HCT116 (cell line): ENCODE measurements around the gene RNF152. TPM values are rescaled to one million over a fixed set of nuclear protein-coding genes. Genes with fewer than 3 reads are reported as not detected.

Source experiments
- ATAC-seq: fragments of 200-7000 bp; cut with Tn5 transposase; 2 replicates; pipeline ENCODE4 v1.9.1; 2020; ENCODE audit warnings: mild to moderate bottlenecking, moderate library complexity
- BruUV-seq: library from RNA; stranded (reverse); fragments of 400-500 nt; replicated peaks from 2 replicates; lab custom pipeline; 2021; lab: Mats Ljungman, UMichigan
- CTCF ChIA-PET: fragments of 300-600 bp; sonication (Branson Sonifier 250); formaldehyde crosslinking; loops from one replicate; lab custom pipeline; 2021; ENCODE audit warnings: antibody characterized with exemption; lab: Charles Lee
- POLR2A ChIA-PET: fragments of 300-600, 350-600 bp; sonication (Branson Sonifier 250); formaldehyde crosslinking; loops from one replicate; lab custom pipeline; 2021; ENCODE audit warnings: antibody characterized with exemption; lab: Charles Lee
- RAD21 ChIA-PET, 2 experiments: fragments of 300-600 bp; sonication (Branson Sonifier 250); formaldehyde crosslinking; loops; one replicate each; lab custom pipeline; 2023; ENCODE audit warnings: low total read pairs in 2 of 2; ENCODE audit not compliant: uncharacterized antibody in 2 of 2, unreplicated experiment in 2 of 2, low non-redundant PET in 1 of 2; lab: Charles Lee
- DNase-seq: peaks from one replicate; pipeline ENCODE4 v3.0.0-alpha.2; 2010; ENCODE audit warnings: low read depth, low spot score
- H2AFZ ChIP-seq: fragments of 200-600 bp; shearing (Covaris generic), sonication (generic); 2 replicates; pipeline ENCODE4 v1.6.1; 2017; ENCODE audit warnings: low read depth, mixed run types, mixed read lengths, antibody characterized with exemption, low read length; ENCODE audit not compliant: poor library complexity, severe bottlenecking
- H3K27ac ChIP-seq: 2 replicates; pipeline ENCODE4 v1.5.1; 2012; ENCODE audit warnings: low read depth, low read length
- H3K27me3 ChIP-seq: fragments of 200-600 bp; sonication (generic); 2 replicates; pipeline ENCODE4 v1.6.1; 2016; ENCODE audit warnings: mixed run types, low read length, mixed read lengths; ENCODE audit not compliant: insufficient read depth
- H3K36me3 ChIP-seq, 2 experiments: fragments of 200-500 bp in 1 of 2; fragments of 200-600 bp in 1 of 2; sonication (Bioruptor generic) in 1 of 2; sonication (generic) in 1 of 2; 2 replicates each; pipeline versions ENCODE4 v1.5.1 to v1.6.1; 2014 to 2016; ENCODE audit warnings: low read length in 2 of 2, inconsistent platforms in 1 of 2, mixed read lengths in 1 of 2, mixed run types in 1 of 2; ENCODE audit not compliant: insufficient read depth in 2 of 2, control insufficient read depth in 1 of 2
- H3K4me1 ChIP-seq, 2 experiments: fragments of 200-600 bp in 1 of 2; sonication (generic) in 1 of 2; 2 replicates each; pipeline versions ENCODE4 v1.5.1 to v1.6.1; 2012 to 2017; ENCODE audit warnings: low read length in 2 of 2, inconsistent platforms in 1 of 2, mild to moderate bottlenecking in 1 of 2, mixed read lengths in 1 of 2, mixed run types in 1 of 2, moderate library complexity in 1 of 2; ENCODE audit not compliant: insufficient read depth in 2 of 2, control insufficient read depth in 1 of 2
- H3K4me2 ChIP-seq: fragments of 200-600 bp; sonication (generic); 2 replicates; pipeline ENCODE4 v1.6.1; 2017; ENCODE audit warnings: mixed run types, low read length, mixed read lengths
- H3K4me3 ChIP-seq, 2 experiments: fragments of 200-600 bp in 1 of 2; sonication (generic) in 1 of 2; replicated peaks in 1 of 2; 2 replicates each; pipeline ENCODE4 v1.5.1; 2011 to 2016; ENCODE audit warnings: low read length in 2 of 2, control low read depth in 1 of 2, low read depth in 1 of 2, mild to moderate bottlenecking in 1 of 2, mixed read lengths in 1 of 2, mixed run types in 1 of 2
- H3K79me2 ChIP-seq: fragments of 200-600 bp; sonication (generic); 2 replicates; pipeline ENCODE4 v1.6.1; 2017; ENCODE audit warnings: mild to moderate bottlenecking, mixed run types, low read length, moderate library complexity, mixed read lengths; ENCODE audit not compliant: insufficient read depth
- H3K9ac ChIP-seq: fragments of 200-600 bp; sonication (generic); 2 replicates; pipeline ENCODE4 v1.6.1; 2016; ENCODE audit warnings: low read length, mixed read lengths
- H3K9me2 ChIP-seq: fragments of 200-600 bp; sonication (generic), shearing (Covaris generic); 2 replicates; pipeline ENCODE4 v1.6.1; 2017; ENCODE audit warnings: mixed run types, mild to moderate bottlenecking, moderate library complexity; ENCODE audit not compliant: insufficient read depth
- H3K9me3 ChIP-seq, 2 experiments: fragments of 200-500 bp in 1 of 2; fragments of 200-600 bp in 1 of 2; sonication (Bioruptor generic) in 1 of 2; sonication (generic) in 1 of 2; 2 replicates each; pipeline ENCODE4 v1.6.1; 2014 to 2017; ENCODE audit warnings: low read length in 2 of 2, mixed read lengths in 2 of 2, inconsistent platforms in 1 of 2, low read depth in 1 of 2, mild to moderate bottlenecking in 1 of 2, mixed run types in 1 of 2, moderate library complexity in 1 of 2; ENCODE audit not compliant: control insufficient read depth in 1 of 2, insufficient read depth in 1 of 2
- H4K20me1 ChIP-seq: fragments of 200-600 bp; sonication (generic), shearing (Covaris generic); 2 replicates; pipeline ENCODE4 v1.6.1; 2017; ENCODE audit warnings: mixed run types, mild to moderate bottlenecking, moderate library complexity; ENCODE audit not compliant: insufficient read depth
- ATF3 ChIP-seq: IDR thresholded peaks from 2 replicates; pipeline ENCODE4 v1.6.1; 2012
- CBX3 ChIP-seq: IDR thresholded peaks from 2 replicates; pipeline ENCODE4 v1.6.1; 2012; ENCODE audit warnings: low read depth
- CEBPB ChIP-seq: IDR thresholded peaks from 2 replicates; pipeline ENCODE4 v1.6.1; 2012; ENCODE audit warnings: low read depth
- EGR1 ChIP-seq: IDR thresholded peaks from 2 replicates; pipeline ENCODE4 v1.6.1; 2012; ENCODE audit warnings: low read depth
- ELF1 ChIP-seq: IDR thresholded peaks from 2 replicates; pipeline ENCODE4 v1.6.1; 2012; ENCODE audit warnings: low read depth, borderline replicate concordance
- EZH2 ChIP-seq: fragments of 200-600 bp; sonication (generic); IDR thresholded peaks from 2 replicates; pipeline ENCODE4 v1.6.1; 2017; ENCODE audit warnings: antibody characterized with exemption, mixed run types
- FOSL1 ChIP-seq: IDR thresholded peaks from 2 replicates; pipeline ENCODE4 v1.6.1; 2012; ENCODE audit warnings: low read depth
- JUND ChIP-seq: IDR thresholded peaks from 2 replicates; pipeline ENCODE4 v1.6.1; 2012
- REST ChIP-seq: IDR thresholded peaks from 2 replicates; pipeline ENCODE4 v1.6.1; 2012; ENCODE audit warnings: low read depth
- SP1 ChIP-seq: IDR thresholded peaks from 2 replicates; pipeline ENCODE4 v1.6.1; 2012; ENCODE audit warnings: low read depth
- YY1 ChIP-seq: IDR thresholded peaks from 2 replicates; pipeline ENCODE4 v1.6.1; 2011; ENCODE audit warnings: low read length, low read depth, moderate library complexity, mild to moderate bottlenecking; ENCODE audit not compliant: insufficient replicate concordance; ENCODE audit errors: extremely low read depth
- ZFX ChIP-seq: fragments of 450-650 bp; IDR thresholded peaks from 2 replicates; pipeline ENCODE4 v1.6.1; 2017
- ZNF274 ChIP-seq: fragments of 200-500 bp; sonication (Bioruptor generic); IDR thresholded peaks from 2 replicates; pipeline ENCODE4 v1.6.1; 2014; ENCODE audit warnings: mild to moderate bottlenecking, low read depth, low read length, inconsistent platforms
- intact Hi-C: fragments of 100-400 bp; cut with micrococcal nuclease; formaldehyde crosslinking; loops from 2 replicates; pipeline ENCODE4 v1.10.0; 2022
- total RNA-seq: library from RNA; stranded (reverse); gene quantifications from one replicate; pipeline ENCODE4 v1.2.1, GENCODE V29; 2021; ENCODE audit not compliant: unreplicated experiment
- TF ChIP-seq, protein P1 (sequence below), 3 experiments: fragments of 200-600 bp in 1 of 3; sonication (generic) in 1 of 3; IDR thresholded peaks in 2 of 3; conservative IDR thresholded peaks in 1 of 3; 2 replicates each; pipeline ENCODE4 v1.5.1; 2012 to 2017; ENCODE audit warnings: low read depth in 2 of 3, low read length in 2 of 3, antibody characterized with exemption in 1 of 3, borderline replicate concordance in 1 of 3, control low read depth in 1 of 3, mild to moderate bottlenecking in 1 of 3, mixed read lengths in 1 of 3, mixed run types in 1 of 3, moderate library complexity in 1 of 3; ENCODE audit not compliant: insufficient read depth in 1 of 3

Gene RNF152
- total RNA-seq, 1 experiment from 2014 or later = 0.47 TPM

GRCh38 chr18:61772293-61772848 lies 120.4 kb downstream of the RNF152 start:
- intact Hi-C loops = no loop called here
- no peak for DNase-seq
- Histone ChIP-seq H3K79me2 (no peaks in the 10 kb centered on the region), H3K4me3 (no peak overlapping the region), H3K9me3 (no peaks in the 10 kb centered on the region), H4K20me1 (no peaks in the 10 kb centered on the region), H2AFZ (no peak overlapping the region), H3K9ac (no peak overlapping the region), H3K27me3 (no peaks in the 10 kb centered on the region; the same call in 1 of the 2 replicates), H3K4me1 (no peaks in the 10 kb centered on the region), H3K9me2 (no peaks in the 10 kb centered on the region), H3K36me3 (no peaks in the 10 kb centered on the region), H3K27ac (no peak overlapping the region), H3K4me2 (no peak overlapping the region)
- TF ChIP-seq YY1 = no peak
- no peak for TF ChIP-seq ZFX
- TF ChIP-seq SP1 = no peak
- TF ChIP-seq CEBPB = no peak
- TF ChIP-seq ZNF274 = no peak
- no peak for TF ChIP-seq ATF3
- TF ChIP-seq, protein P1, sequence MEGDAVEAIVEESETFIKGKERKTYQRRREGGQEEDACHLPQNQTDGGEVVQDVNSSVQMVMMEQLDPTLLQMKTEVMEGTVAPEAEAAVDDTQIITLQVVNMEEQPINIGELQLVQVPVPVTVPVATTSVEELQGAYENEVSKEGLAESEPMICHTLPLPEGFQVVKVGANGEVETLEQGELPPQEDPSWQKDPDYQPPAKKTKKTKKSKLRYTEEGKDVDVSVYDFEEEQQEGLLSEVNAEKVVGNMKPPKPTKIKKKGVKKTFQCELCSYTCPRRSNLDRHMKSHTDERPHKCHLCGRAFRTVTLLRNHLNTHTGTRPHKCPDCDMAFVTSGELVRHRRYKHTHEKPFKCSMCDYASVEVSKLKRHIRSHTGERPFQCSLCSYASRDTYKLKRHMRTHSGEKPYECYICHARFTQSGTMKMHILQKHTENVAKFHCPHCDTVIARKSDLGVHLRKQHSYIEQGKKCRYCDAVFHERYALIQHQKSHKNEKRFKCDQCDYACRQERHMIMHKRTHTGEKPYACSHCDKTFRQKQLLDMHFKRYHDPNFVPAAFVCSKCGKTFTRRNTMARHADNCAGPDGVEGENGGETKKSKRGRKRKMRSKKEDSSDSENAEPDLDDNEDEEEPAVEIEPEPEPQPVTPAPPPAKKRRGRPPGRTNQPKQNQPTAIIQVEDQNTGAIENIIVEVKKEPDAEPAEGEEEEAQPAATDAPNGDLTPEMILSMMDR (IDR thresholded peaks at IDR 0.05 in 2 of 3, conservative IDR thresholded peaks at IDR 0.05 in 1 of 3; ENCODE audit: borderline replicate concordance in 1 of 3, insufficient read depth in 1 of 3, low read depth in 2 of 3, low read length in 2 of 3) = no peak
- TF ChIP-seq ELF1 = no peak
- TF ChIP-seq REST = no peak
- no peak for TF ChIP-seq FOSL1
- no peak for TF ChIP-seq EZH2
- no peak for TF ChIP-seq JUND
- TF ChIP-seq EGR1 = no peak
- TF ChIP-seq CBX3 = no peak
- ChIA-PET CTCF (no interaction called here), RAD21 (no interaction called here), POLR2A (no interaction called here)
- BruUV-seq = no TSS peak
- ATAC-seq = no peak
